ENCODE measurements around the gene PLEKHG7. TPM values are rescaled to one million over a fixed set of nuclear protein-coding genes. Genes with fewer than 3 reads are reported as not detected.

The PLEKHG7 gene
- total RNA-seq, 1 experiment from 2014 or later: not detected

DNA sequence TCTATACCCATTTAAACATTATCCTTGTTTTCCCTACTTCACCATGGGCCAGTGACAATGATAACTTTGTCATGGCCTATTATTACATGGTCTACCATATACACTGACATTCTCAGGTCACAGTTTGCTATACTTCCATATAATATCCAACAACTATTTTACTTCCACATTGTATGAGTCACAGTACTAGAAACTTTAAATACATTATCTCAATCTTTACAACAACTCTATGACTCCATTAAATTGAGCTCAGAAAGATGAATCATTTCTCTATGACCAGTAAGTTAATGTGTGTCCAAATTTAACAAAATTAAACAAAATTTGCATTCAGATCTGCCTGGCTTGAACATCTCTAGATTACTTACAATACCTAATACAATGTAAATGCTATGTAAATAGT is 93.9 kb downstream of the PLEKHG7 start:
- no peak overlapping the region for H3K9ac ChIP-seq (ENCODE audit: low read length)
- no peak overlapping the region for H2AFZ ChIP-seq (ENCODE audit: low read depth, low read length, poor library complexity, severe bottlenecking)
- POLR2A ChIA-PET: no interaction called here
- no peaks in the 10 kb centered on the region for H3K79me2 ChIP-seq (ENCODE audit: insufficient read depth, low read length)
- H3K9me3 ChIP-seq (ENCODE audit: control insufficient read depth in 1 of 2, insufficient read depth in 1 of 2, low read depth in 1 of 2, low read length in 2 of 2): no peaks in the 10 kb centered on the region
- no peaks in the 10 kb centered on the region for H3K4me1 ChIP-seq (ENCODE audit: control insufficient read depth in 1 of 2, insufficient read depth in 2 of 2, low read length in 2 of 2)
- RAD21 ChIA-PET (ENCODE audit: low non-redundant PET in 1 of 2, low total read pairs in 2 of 2, uncharacterized antibody in 2 of 2, unreplicated experiment in 2 of 2): no interaction called here
- H3K36me3 ChIP-seq (ENCODE audit: control insufficient read depth in 1 of 2, insufficient read depth in 2 of 2, low read length in 2 of 2): no peaks in the 10 kb centered on the region
- H4K20me1 ChIP-seq (ENCODE audit: insufficient read depth): no peaks in the 10 kb centered on the region
- no peak overlapping the region for H3K27ac ChIP-seq (ENCODE audit: low read depth, low read length)
- CTCF ChIA-PET: interaction anchor here (1.9 kb wide), 1 partner anchor 31 kb away, joined by 5 read pairs; no protein-coding TSS in a partner anchor
- no peaks in the 10 kb centered on the region for H3K27me3 ChIP-seq (ENCODE audit: insufficient read depth, low read length)
- intact Hi-C loops (cut with micrococcal nuclease): no loop called here
- BruUV-seq (replicated peaks): no TSS peak
- H3K4me3 ChIP-seq (replicated peaks in 1 of 2; ENCODE audit: low read depth in 1 of 2, low read length in 2 of 2): no peak overlapping the region
- no peak for ATAC-seq
- DNase-seq (ENCODE audit: low read depth, low spot score): no peak
- TF ChIP-seq YY1 (IDR thresholded peaks at IDR 0.05; ENCODE audit: extremely low read depth, insufficient replicate concordance, low read depth, low read length) (no peak), EGR1 (IDR thresholded peaks at IDR 0.05; ENCODE audit: low read depth) (no peak), CBX3 (IDR thresholded peaks at IDR 0.05; ENCODE audit: low read depth) (no peak), ZNF274 (IDR thresholded peaks at IDR 0.05; ENCODE audit: low read depth, low read length) (no peak), SIN3A (IDR thresholded peaks at IDR 0.05; ENCODE audit: low read depth) (no peak), ELF1 (IDR thresholded peaks at IDR 0.05; ENCODE audit: borderline replicate concordance, low read depth) (no peak), SRF (IDR thresholded peaks at IDR 0.05; ENCODE audit: low read depth) (no peak), ZFX (IDR thresholded peaks at IDR 0.05) (no peak), POLR2A (IDR thresholded peaks at IDR 0.05; ENCODE audit: borderline replicate concordance, extremely low read depth, insufficient read depth, insufficient read length) (no peak), RAD21 (IDR thresholded peaks at IDR 0.05; ENCODE audit: low read depth) (no peak), FOSL1 (IDR thresholded peaks at IDR 0.05; ENCODE audit: low read depth) (no peak), CEBPB (IDR thresholded peaks at IDR 0.05; ENCODE audit: low read depth) (no peak), JUND (IDR thresholded peaks at IDR 0.05) (no peak), TCF7L2 (IDR thresholded peaks at IDR 0.05; ENCODE audit: borderline replicate concordance, extremely low read depth, insufficient read depth, insufficient read length) (no peak), SP1 (IDR thresholded peaks at IDR 0.05; ENCODE audit: low read depth) (no peak)
- TF ChIP-seq, protein P1, sequence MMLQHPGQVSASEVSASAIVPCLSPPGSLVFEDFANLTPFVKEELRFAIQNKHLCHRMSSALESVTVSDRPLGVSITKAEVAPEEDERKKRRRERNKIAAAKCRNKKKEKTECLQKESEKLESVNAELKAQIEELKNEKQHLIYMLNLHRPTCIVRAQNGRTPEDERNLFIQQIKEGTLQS (IDR thresholded peaks at IDR 0.05): no peak
- TF ChIP-seq, protein P2, sequence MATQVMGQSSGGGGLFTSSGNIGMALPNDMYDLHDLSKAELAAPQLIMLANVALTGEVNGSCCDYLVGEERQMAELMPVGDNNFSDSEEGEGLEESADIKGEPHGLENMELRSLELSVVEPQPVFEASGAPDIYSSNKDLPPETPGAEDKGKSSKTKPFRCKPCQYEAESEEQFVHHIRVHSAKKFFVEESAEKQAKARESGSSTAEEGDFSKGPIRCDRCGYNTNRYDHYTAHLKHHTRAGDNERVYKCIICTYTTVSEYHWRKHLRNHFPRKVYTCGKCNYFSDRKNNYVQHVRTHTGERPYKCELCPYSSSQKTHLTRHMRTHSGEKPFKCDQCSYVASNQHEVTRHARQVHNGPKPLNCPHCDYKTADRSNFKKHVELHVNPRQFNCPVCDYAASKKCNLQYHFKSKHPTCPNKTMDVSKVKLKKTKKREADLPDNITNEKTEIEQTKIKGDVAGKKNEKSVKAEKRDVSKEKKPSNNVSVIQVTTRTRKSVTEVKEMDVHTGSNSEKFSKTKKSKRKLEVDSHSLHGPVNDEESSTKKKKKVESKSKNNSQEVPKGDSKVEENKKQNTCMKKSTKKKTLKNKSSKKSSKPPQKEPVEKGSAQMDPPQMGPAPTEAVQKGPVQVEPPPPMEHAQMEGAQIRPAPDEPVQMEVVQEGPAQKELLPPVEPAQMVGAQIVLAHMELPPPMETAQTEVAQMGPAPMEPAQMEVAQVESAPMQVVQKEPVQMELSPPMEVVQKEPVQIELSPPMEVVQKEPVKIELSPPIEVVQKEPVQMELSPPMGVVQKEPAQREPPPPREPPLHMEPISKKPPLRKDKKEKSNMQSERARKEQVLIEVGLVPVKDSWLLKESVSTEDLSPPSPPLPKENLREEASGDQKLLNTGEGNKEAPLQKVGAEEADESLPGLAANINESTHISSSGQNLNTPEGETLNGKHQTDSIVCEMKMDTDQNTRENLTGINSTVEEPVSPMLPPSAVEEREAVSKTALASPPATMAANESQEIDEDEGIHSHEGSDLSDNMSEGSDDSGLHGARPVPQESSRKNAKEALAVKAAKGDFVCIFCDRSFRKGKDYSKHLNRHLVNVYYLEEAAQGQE (IDR thresholded peaks at IDR 0.05; ENCODE audit: low read depth): no peak
- TF ChIP-seq, protein P3, sequence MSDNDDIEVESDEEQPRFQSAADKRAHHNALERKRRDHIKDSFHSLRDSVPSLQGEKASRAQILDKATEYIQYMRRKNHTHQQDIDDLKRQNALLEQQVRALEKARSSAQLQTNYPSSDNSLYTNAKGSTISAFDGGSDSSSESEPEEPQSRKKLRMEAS (IDR thresholded peaks at IDR 0.05): no peak
- H3K4me2 ChIP-seq (ENCODE audit: low read length): no peak overlapping the region
- no peaks in the 10 kb centered on the region for H3K9me2 ChIP-seq (ENCODE audit: insufficient read depth)

Data from HCT116 (cell line).